Heart right ventricle (tissue), 16 donors: ENCODE measurements around the gene RALA. TPM values are rescaled to one million over a fixed set of nuclear protein-coding genes. Genes with fewer than 3 reads are reported as not detected.
A peak's percentile ranks its signal among the peaks of the same experiment; 100 is the strongest.
"Not testable (repeated sequence)": the region's sequence is repeated elsewhere in the genome, so short reads cannot be mapped to it uniquely, and the experiment has no call there.

Experiments
- ATAC-seq, 8 donors: fragments of 200-7000 bp; cut with Tn5 transposase; one replicate each; pipeline ENCODE4 v1.9.1; 2020; ENCODE audit warnings: mild to moderate bottlenecking in 8 of 8, moderate library complexity in 8 of 8, moderate number of reproducible peaks in 1 of 8
- DNase-seq, 2 donors: peaks; one replicate each; pipeline ENCODE4 v3.0.0-alpha.2; 2020
- H3K27ac ChIP-seq, 10 donors: fragments of 200-600 bp; sonication (generic) in 2 of 10; one replicate each; pipeline versions ENCODE4 v1.5.0 to v1.8.0; 2020 to 2022; ENCODE audit warnings: mild to moderate bottlenecking in 3 of 10
- H3K27me3 ChIP-seq, 7 donors: fragments of 200-600 bp; one replicate each; pipeline ENCODE4 v1.8.0; 2021 to 2022; ENCODE audit warnings: mild to moderate bottlenecking in 2 of 7
- H3K36me3 ChIP-seq, 9 donors: fragments of 200-600 bp; sonication (generic) in 1 of 9; one replicate each; pipeline versions ENCODE4 v1.5.0 to v1.8.0; 2020 to 2022; ENCODE audit warnings: mild to moderate bottlenecking in 2 of 9
- H3K4me1 ChIP-seq, 9 donors: fragments of 200-600 bp; sonication (generic) in 1 of 9; one replicate each; pipeline versions ENCODE4 v1.5.0 to v1.8.0; 2020 to 2022; ENCODE audit warnings: mild to moderate bottlenecking in 4 of 9
- H3K4me3 ChIP-seq, 10 donors: fragments of 200-600 bp; sonication (generic) in 2 of 10; one replicate each; pipeline versions ENCODE4 v1.5.0 to v1.8.0; 2020 to 2022; ENCODE audit warnings: mild to moderate bottlenecking in 7 of 10, moderate library complexity in 2 of 10
- H3K9me3 ChIP-seq, 11 donors: fragments of 200-600 bp in 10 of 11; sonication (generic) in 2 of 11; one replicate each; pipeline versions ENCODE4 v1.5.0 to v1.8.0; 2013 to 2022; ENCODE audit warnings: mild to moderate bottlenecking in 2 of 11, control low read depth in 1 of 11, moderate library complexity in 1 of 11
- WGBS, 2 donors: extraction: QIAGEN DNeasy Blood & Tissue Kit; methylation state at CpG; one replicate each; pipeline ENCODE4 v1.1.7; 2013; ENCODE audit warnings: inconsistent platforms in 1 of 2; 5-methylcytosine and 5-hydroxymethylcytosine counted together
- intact Hi-C, 10 donors: fragments of 100-400 bp; cut with DNase I; formaldehyde crosslinking; loops; one replicate each; pipeline versions ENCODE4 v1.11.1 to v1.14.2; 2022
- polyA plus RNA-seq, 2 donors: library from polyadenylated mRNA; stranded (reverse); fragments of 200-250 nt; gene quantifications; one replicate each; pipeline ENCODE4 v1.2.3, GENCODE V29; 2013
- total RNA-seq, 10 donors: library from RNA; stranded (reverse); fragmentation: NEBNext Ultra II Directional in 3 of 10; extraction: Animal tissue kit (Norgen Biotek cat#: 25700) in 3 of 10; gene quantifications; one replicate each; pipeline versions ENCODE4 v1.2.1 to v1.2.4, GENCODE V29; 2021 to 2023
- TF ChIP-seq, protein P1 (sequence below), 9 donors: fragments of 200-600 bp; sonication (generic) in 2 of 9; IDR thresholded peaks; one replicate each; pipeline versions ENCODE4 v1.5.0 to v1.8.0; 2021 to 2022; ENCODE audit warnings: antibody characterized with exemption in 9 of 9, mild to moderate bottlenecking in 5 of 9, moderate library complexity in 1 of 9
- donor health status: Arrhythmogenic right ventricular cardiomyopathy.
- donor health status: ischemic (EF 13 %, LVEDD 7.1; RV severe dilation, severe dysfunction).
- donor health status: healthy with polysubstance abuse.
- donor health status: DM: no; HTN: yes; CAD: no.
- donor health status: DM: no; HTN: no; CAD: no.
- donor health status: ischemic (EF 25% LVEDD 6.9; RV normal size, moderate dysfunction).
- donor health status: ischemic (EF 25% LVEDD 5.7; RV mildly dilated, moderate dysfunction).
- donor health status: healthy.
- donor health status: DM: yes; HTN: yes; CAD: no.
- donor health status: Ischemic cardiomyopathy.
- donor health status: ischemic (EF 35%, LVEDD 5.7; RV mildly dilated, moderate dysfunction).
- donor health status: nonischemic (EF 11% LVEDD 7.7; RV severe dilation, severe dysfunction).
- donor health status: DM: yes; HTN: yes; CAD: no.
- donor health status: PGD.
- donor health status: ischemic (EF 29% LVEDD 5.4; RV normal size, mild dysfunction).
- donor health status: nonischemic (EF 23%, LVEDD 6.1; RV moderate dilation, normal function).

Gene RALA
- total and polyA plus RNA-seq, 12 donors, result 15.2 to 32.7 (median 21.6) TPM

DNA sequence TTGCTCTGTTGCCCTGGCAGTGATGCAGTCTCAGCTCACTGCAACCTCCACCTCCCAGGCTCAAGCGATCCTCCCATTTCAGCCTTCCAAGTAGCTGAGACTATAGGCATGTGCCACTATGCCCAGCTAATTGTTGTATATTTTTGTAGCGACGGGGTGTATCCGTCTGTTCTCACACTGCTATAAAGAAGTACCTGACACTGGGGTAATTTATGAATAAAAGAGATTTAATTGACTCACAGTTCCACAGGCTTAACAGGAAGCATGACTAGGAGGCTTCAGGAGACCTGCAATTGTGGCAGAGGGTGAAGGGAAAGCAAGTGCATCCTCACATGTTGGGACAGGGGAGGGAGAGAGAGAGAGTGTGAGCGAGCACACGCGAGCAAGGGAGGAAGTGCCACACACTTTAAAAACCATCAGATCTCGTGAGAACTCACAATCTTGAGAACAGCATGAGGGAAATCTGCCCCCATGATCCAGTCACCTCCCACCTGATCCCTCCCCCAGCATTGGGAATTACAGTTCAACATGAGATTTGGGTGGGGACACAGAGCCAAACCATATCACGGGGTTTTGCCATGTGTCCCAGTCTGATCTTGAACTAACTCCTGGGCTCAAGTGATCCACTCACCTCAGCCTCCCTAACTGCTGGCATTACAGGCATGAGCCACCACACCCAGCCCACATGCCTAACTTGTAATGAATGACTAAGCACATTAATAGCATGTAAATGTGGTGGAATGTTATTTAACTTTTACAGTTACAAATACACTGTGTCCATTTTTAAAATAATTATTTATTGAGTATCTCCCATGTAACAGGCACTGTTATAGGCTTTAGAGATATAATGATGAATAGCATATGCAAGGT is 65.5 kb downstream of the RALA start:
- TF ChIP-seq, protein P1, sequence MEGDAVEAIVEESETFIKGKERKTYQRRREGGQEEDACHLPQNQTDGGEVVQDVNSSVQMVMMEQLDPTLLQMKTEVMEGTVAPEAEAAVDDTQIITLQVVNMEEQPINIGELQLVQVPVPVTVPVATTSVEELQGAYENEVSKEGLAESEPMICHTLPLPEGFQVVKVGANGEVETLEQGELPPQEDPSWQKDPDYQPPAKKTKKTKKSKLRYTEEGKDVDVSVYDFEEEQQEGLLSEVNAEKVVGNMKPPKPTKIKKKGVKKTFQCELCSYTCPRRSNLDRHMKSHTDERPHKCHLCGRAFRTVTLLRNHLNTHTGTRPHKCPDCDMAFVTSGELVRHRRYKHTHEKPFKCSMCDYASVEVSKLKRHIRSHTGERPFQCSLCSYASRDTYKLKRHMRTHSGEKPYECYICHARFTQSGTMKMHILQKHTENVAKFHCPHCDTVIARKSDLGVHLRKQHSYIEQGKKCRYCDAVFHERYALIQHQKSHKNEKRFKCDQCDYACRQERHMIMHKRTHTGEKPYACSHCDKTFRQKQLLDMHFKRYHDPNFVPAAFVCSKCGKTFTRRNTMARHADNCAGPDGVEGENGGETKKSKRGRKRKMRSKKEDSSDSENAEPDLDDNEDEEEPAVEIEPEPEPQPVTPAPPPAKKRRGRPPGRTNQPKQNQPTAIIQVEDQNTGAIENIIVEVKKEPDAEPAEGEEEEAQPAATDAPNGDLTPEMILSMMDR (IDR thresholded peaks at IDR 0.05), result no peak
- peaks cover 0 to 63% (median 14%) of the 10 kb centered on the region in 9 donors for H3K36me3 ChIP-seq
- H3K27ac ChIP-seq, result no peak overlapping the region
- no peaks in the 10 kb centered on the region for H3K27me3 ChIP-seq
- intact Hi-C loops, result loop anchor here in 1 of 10 donors (10.0 kb wide), 1 partner anchor 74 kb away; no protein-coding TSS in a partner anchor
- WGBS, 2 donors, result 90 to 94% methylated on average over 9 of the region's 9 CpGs
- no peaks in the 10 kb centered on the region for H3K9me3 ChIP-seq
- ATAC-seq (no peak), DNase-seq (no peak)
- no peak overlapping the region for H3K4me3 ChIP-seq
- peaks cover 3 to 15% (median 6%) of the 10 kb centered on the region in 9 donors for H3K4me1 ChIP-seq

DNA sequence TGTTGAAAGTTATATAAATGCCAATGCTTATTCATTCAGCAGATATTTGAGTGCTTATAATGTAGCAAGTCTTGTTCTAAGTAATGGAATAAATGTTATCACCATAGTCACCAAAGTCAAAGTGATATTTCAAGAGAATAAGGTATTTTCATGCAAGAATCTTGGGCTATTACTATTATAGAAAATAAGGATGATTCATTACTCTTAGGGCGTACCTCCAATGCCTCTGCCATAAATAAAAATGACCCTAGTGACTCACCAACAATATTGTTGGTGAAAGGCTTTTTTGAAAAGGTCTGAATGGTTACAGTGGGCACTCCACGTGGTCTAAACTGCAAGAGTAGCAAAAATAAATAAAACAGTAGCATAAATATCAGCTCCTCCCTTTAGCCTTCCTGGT is 68.4 kb downstream of the RALA start:
- Histone ChIP-seq H3K9me3 (no peaks in the 10 kb centered on the region), H3K27ac (no peak overlapping the region), H3K27me3 (no peaks in the 10 kb centered on the region), H3K36me3 (peaks cover 0 to 85% (median 14%) of the 10 kb centered on the region in 9 donors), H3K4me1 (no peaks in the 10 kb centered on the region), H3K4me3 (no peak overlapping the region)
- 92 to 94% methylated on average over 2 of the region's 2 CpGs for WGBS, 2 donors
- no peak for DNase-seq
- TF ChIP-seq, protein P1 (IDR thresholded peaks at IDR 0.05), result no peak
- intact Hi-C loops, result no loop called here
- ATAC-seq, result no peak

DNA sequence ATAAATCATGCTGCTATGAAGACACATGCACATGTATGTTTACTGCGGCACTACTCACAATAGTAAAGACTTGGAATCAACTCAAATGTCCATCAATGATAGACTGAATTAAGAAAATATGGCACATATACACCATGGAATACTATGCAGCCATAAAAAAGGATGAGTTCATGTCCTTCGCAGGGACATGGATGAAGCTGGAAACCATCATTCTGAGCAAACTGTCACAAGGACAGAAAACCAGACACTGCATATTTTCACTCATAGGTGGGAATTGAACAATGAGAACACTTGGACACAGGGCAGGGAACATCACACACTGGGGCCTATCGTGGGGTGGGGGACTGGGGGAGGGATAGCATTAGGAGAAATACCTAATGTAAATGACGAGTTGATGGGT is 69.7 kb downstream of the RALA start:
- H3K27ac ChIP-seq, ATAC-seq, H3K4me1 ChIP-seq, H3K9me3 ChIP-seq, intact Hi-C loops, H3K27me3 ChIP-seq, H3K4me3 ChIP-seq, DNase-seq: not testable (repeated sequence)
- peaks cover 0 to 90% (median 23%) of the 10 kb centered on the region in 9 donors for H3K36me3 ChIP-seq
- 69 to 97% methylated on average over 4 of the region's 4 CpGs for WGBS, 2 donors

DNA sequence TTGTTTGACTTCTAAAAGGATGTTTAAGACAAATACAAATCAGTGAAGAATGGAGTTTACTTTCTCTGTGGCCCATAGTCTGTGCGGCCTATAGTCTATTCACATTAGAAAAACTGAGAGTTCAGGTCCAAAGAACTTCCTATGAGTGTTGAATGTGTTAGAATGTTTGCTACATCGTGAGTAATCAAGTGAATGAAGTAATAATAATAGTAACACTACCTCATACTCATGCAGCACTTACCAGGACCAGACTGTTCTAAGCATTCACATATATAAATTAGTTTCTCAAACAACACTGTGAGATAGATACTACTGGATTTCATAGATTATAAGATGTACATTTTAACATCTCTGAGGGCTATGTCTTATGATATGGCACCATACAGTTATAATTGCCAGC is 70.4 kb downstream of the RALA start:
- Histone ChIP-seq H3K9me3 (no peaks in the 10 kb centered on the region), H3K27ac (no peak overlapping the region), H3K4me1 (peaks cover 0 to 6% (median 0%) of the 10 kb centered on the region in 9 donors), H3K27me3 (no peaks in the 10 kb centered on the region), H3K4me3 (no peak overlapping the region), H3K36me3 (peaks cover 0 to 90% (median 23%) of the 10 kb centered on the region in 9 donors)
- intact Hi-C loops, result no loop called here
- ATAC-seq, result peak in 1 of 8 donors; percentile 27
- WGBS, 2 donors, result 78 to 83% methylated on average over 2 of the region's 2 CpGs
- TF ChIP-seq, protein P1 (IDR thresholded peaks at IDR 0.05), result no peak
- no peak for DNase-seq
